Measurements from ENCODE around the gene IGF1R.

IGF1R gene

GRCh38 chr15:98865397-98866339 is 217.3 kb downstream of the IGF1R start:
- no peaks in the 10 kb centered on the region for H3K36me3 Mint-ChIP-seq (ENCODE audit: low read depth)

GRCh38 chr15:98866511-98866910 is 218.2 kb downstream of the IGF1R start:
- H3K27me3 Mint-ChIP-seq (ENCODE audit: low read depth) = no peaks in the 10 kb centered on the region
- H3K4me1 Mint-ChIP-seq (ENCODE audit: low read depth) = peaks cover 19% of the 10 kb centered on the region
- peak overlapping the region; percentile 88 for H3K27ac Mint-ChIP-seq
- H3K36me3 Mint-ChIP-seq (ENCODE audit: low read depth) = no peaks in the 10 kb centered on the region
- H3K9me3 Mint-ChIP-seq = no peaks in the 10 kb centered on the region
- peak overlapping the region; percentile 83 for H3K4me3 Mint-ChIP-seq
- DNase-seq (ENCODE audit: low spot score) = no peak

More at GRCh38 chr15:98865397-98866339, 217.3 kb downstream of the IGF1R start:
- Mint-ChIP-seq H3K27me3 (ENCODE audit: low read depth) (no peaks in the 10 kb centered on the region), H3K27ac (peak overlapping the region; percentile 88), H3K4me3 (peak overlapping the region; percentile 83), H3K4me1 (ENCODE audit: low read depth) (peaks cover 25% of the 10 kb centered on the region), H3K9me3 (no peaks in the 10 kb centered on the region)
- DNase-seq (ENCODE audit: low spot score) = peak; percentile 72

GRCh38 chr15:98868564-98868963 is 220.2 kb downstream of the IGF1R start:
- peaks cover 23% of the 10 kb centered on the region for H3K4me1 Mint-ChIP-seq (ENCODE audit: low read depth)
- no peak for DNase-seq (ENCODE audit: low spot score)
- no peak overlapping the region for H3K27ac Mint-ChIP-seq
- no peaks in the 10 kb centered on the region for H3K27me3 Mint-ChIP-seq (ENCODE audit: low read depth)
- H3K4me3 Mint-ChIP-seq = no peak overlapping the region
- H3K36me3 Mint-ChIP-seq (ENCODE audit: low read depth) = no peaks in the 10 kb centered on the region
- no peaks in the 10 kb centered on the region for H3K9me3 Mint-ChIP-seq

- Mint-ChIP-seq H3K4me3 (no peak overlapping the region), H3K36me3 (ENCODE audit: low read depth) (no peaks in the 10 kb centered on the region), H3K27ac (no peak overlapping the region), H3K9me3 (no peaks in the 10 kb centered on the region), H3K4me1 (ENCODE audit: low read depth) (peaks cover 27% of the 10 kb centered on the region), H3K27me3 (ENCODE audit: low read depth) (no peaks in the 10 kb centered on the region)
- no peak for DNase-seq (ENCODE audit: low spot score)
These were observed 222.4 kb downstream of the IGF1R start for GRCh38 chr15:98870788-98871187.

GRCh38 chr15:98872774-98873173 is 224.4 kb downstream of the IGF1R start:
- Mint-ChIP-seq H3K36me3 (ENCODE audit: low read depth) (no peaks in the 10 kb centered on the region), H3K27me3 (ENCODE audit: low read depth) (no peaks in the 10 kb centered on the region), H3K4me1 (ENCODE audit: low read depth) (peaks cover 19% of the 10 kb centered on the region), H3K27ac (no peak overlapping the region), H3K4me3 (no peak overlapping the region), H3K9me3 (no peaks in the 10 kb centered on the region)
- no peak for DNase-seq (ENCODE audit: low spot score)

- Mint-ChIP-seq H3K9me3 (no peaks in the 10 kb centered on the region), H3K4me3 (peak overlapping the region; percentile 25), H3K36me3 (ENCODE audit: low read depth) (no peaks in the 10 kb centered on the region), H3K27ac (no peak overlapping the region), H3K4me1 (ENCODE audit: low read depth) (peaks cover 19% of the 10 kb centered on the region), H3K27me3 (ENCODE audit: low read depth) (no peaks in the 10 kb centered on the region)
- DNase-seq (ENCODE audit: low spot score) = no peak
These were observed 225.3 kb downstream of the IGF1R start for GRCh38 chr15:98873441-98874218.

- Mint-ChIP-seq H3K4me1 (ENCODE audit: low read depth) (peaks cover 19% of the 10 kb centered on the region), H3K9me3 (no peaks in the 10 kb centered on the region), H3K27ac (no peak overlapping the region), H3K27me3 (ENCODE audit: low read depth) (no peaks in the 10 kb centered on the region), H3K4me3 (no peak overlapping the region), H3K36me3 (ENCODE audit: low read depth) (no peaks in the 10 kb centered on the region)
- no peak for DNase-seq (ENCODE audit: low spot score)
These were observed 226.0 kb downstream of the IGF1R start for GRCh38 chr15:98874370-98874769.

- DNase-seq (ENCODE audit: low spot score) = no peak
- Mint-ChIP-seq H3K9me3 (no peaks in the 10 kb centered on the region), H3K36me3 (ENCODE audit: low read depth) (no peaks in the 10 kb centered on the region), H3K4me3 (no peak overlapping the region), H3K27me3 (ENCODE audit: low read depth) (no peaks in the 10 kb centered on the region), H3K4me1 (ENCODE audit: low read depth) (peaks cover 19% of the 10 kb centered on the region), H3K27ac (no peak overlapping the region)
These were observed 226.4 kb downstream of the IGF1R start for GRCh38 chr15:98874773-98875172.

- Mint-ChIP-seq H3K27ac (no peak overlapping the region), H3K36me3 (ENCODE audit: low read depth) (no peaks in the 10 kb centered on the region), H3K4me1 (ENCODE audit: low read depth) (peaks cover 16% of the 10 kb centered on the region), H3K27me3 (ENCODE audit: low read depth) (no peaks in the 10 kb centered on the region), H3K9me3 (no peaks in the 10 kb centered on the region), H3K4me3 (no peak overlapping the region)
- no peak for DNase-seq (ENCODE audit: low spot score)
These were observed 227.0 kb downstream of the IGF1R start for GRCh38 chr15:98875309-98875708.

GRCh38 chr15:98876451-98877369 is 228.4 kb downstream of the IGF1R start:
- no peaks in the 10 kb centered on the region for H3K27me3 Mint-ChIP-seq (ENCODE audit: low read depth)
- no peak overlapping the region for H3K27ac Mint-ChIP-seq
- no peak overlapping the region for H3K4me3 Mint-ChIP-seq
- H3K9me3 Mint-ChIP-seq = no peaks in the 10 kb centered on the region
- H3K36me3 Mint-ChIP-seq (ENCODE audit: low read depth) = no peaks in the 10 kb centered on the region
- H3K4me1 Mint-ChIP-seq (ENCODE audit: low read depth) = peaks cover 18% of the 10 kb centered on the region
- DNase-seq (ENCODE audit: low spot score) = no peak

- Mint-ChIP-seq H3K4me3 (no peak overlapping the region), H3K27ac (no peak overlapping the region), H3K27me3 (ENCODE audit: low read depth) (no peaks in the 10 kb centered on the region), H3K4me1 (ENCODE audit: low read depth) (peaks cover 14% of the 10 kb centered on the region), H3K9me3 (no peaks in the 10 kb centered on the region), H3K36me3 (ENCODE audit: low read depth) (no peaks in the 10 kb centered on the region)
- no peak for DNase-seq (ENCODE audit: low spot score)
These were observed 229.8 kb downstream of the IGF1R start for GRCh38 chr15:98878172-98878571.

- H3K36me3 Mint-ChIP-seq (ENCODE audit: low read depth) = no peaks in the 10 kb centered on the region
- no peak overlapping the region for H3K27ac Mint-ChIP-seq
- no peak for DNase-seq (ENCODE audit: low spot score)
- no peaks in the 10 kb centered on the region for H3K9me3 Mint-ChIP-seq
- peaks cover 7% of the 10 kb centered on the region for H3K4me1 Mint-ChIP-seq (ENCODE audit: low read depth)
- no peaks in the 10 kb centered on the region for H3K27me3 Mint-ChIP-seq (ENCODE audit: low read depth)
- no peak overlapping the region for H3K4me3 Mint-ChIP-seq
These were observed 230.5 kb downstream of the IGF1R start for GRCh38 chr15:98878862-98879261.

Data from T-helper 2 cell treated with Interferon-gamma antibody and Interleukin-4, amounts not matched to agents 5 μg/mL and 100 μg/mL, for 36 hours (primary cell).